ENCODE results near the gene MICAL2. TPM values are rescaled to one million over a fixed set of nuclear protein-coding genes. Genes with fewer than 3 reads are reported as not detected.

The MICAL2 gene
- total and polyA plus RNA-seq, 2 of the 8 experiments (the other 6 are each of a cell fraction or from before 2014, with no cell fraction given), result 1.3 to 4.1 TPM

DNA sequence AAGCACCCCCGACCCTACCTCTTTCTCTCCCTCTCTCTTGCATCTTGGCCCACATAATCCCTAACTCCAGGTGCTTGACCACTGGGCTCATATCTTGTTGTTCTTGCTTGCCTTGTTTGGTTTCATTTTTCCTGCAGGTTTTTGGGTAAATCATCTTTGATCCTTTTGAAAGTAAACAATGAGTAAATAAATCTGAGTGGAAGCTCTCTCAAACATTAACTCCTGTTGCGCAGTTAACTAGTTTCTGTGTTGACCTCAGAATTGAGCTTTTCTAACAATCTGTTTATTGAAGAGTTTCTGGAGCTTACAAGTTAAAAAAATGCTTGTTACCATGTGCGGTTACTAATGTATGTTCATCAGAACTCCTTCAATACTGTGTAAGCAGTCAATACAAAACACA lies 38.8 kb upstream of the MICAL2 start:
- FAIRE-seq (no peak), DNase-seq (ENCODE audit: low read depth in 1 of 2, low spot score in 2 of 2) (no peak)
- Histone ChIP-seq H2BK20ac (ENCODE audit: low read length) (no peak overlapping the region), H3K18ac (ENCODE audit: extremely low read depth, low read length) (no peak overlapping the region), H3K36me3 (ENCODE audit: control insufficient read depth in 2 of 4, insufficient read depth in 4 of 4, low read length in 3 of 4) (no peaks in the 10 kb centered on the region), H3K9ac (replicated peaks in 1 of 4; ENCODE audit: extremely low read depth in 1 of 4, low read depth in 3 of 4, low read length in 3 of 4) (no peak overlapping the region), H3K27me3 (replicated peaks in 1 of 4; ENCODE audit: control insufficient read depth in 3 of 4, extremely low read depth in 1 of 4, insufficient read depth in 3 of 4, low read length in 3 of 4) (no peaks in the 10 kb centered on the region), H2AFZ (ENCODE audit: low read length) (no peak overlapping the region), H2BK120ac (replicated peaks; ENCODE audit: low read depth, low read length) (no peak overlapping the region), H3K23ac (ENCODE audit: insufficient read length) (no peak overlapping the region), H4K8ac (ENCODE audit: extremely low read depth, insufficient read depth, low read length) (no peak overlapping the region), H2BK15ac (ENCODE audit: low read length) (no peak overlapping the region), H4K20me1 (replicated peaks in 1 of 2; ENCODE audit: control insufficient read depth in 1 of 2, insufficient read depth in 2 of 2, low read length in 2 of 2) (no peaks in the 10 kb centered on the region), H3K4ac (replicated peaks; ENCODE audit: insufficient read length, low read depth, low read length) (no peak overlapping the region), H3K4me3 (ENCODE audit: extremely low read depth in 1 of 4, insufficient read depth in 2 of 4, low read depth in 3 of 4, low read length in 4 of 4) (no peak overlapping the region), H2BK12ac (ENCODE audit: low read depth, low read length) (no peak overlapping the region), H4K91ac (replicated peaks; ENCODE audit: insufficient read length, low read length) (no peak overlapping the region), H3K27ac (ENCODE audit: low read depth, low read length) (no peak overlapping the region), H3K23me2 (ENCODE audit: low read depth, low read length) (no peaks in the 10 kb centered on the region), H3K79me2 (ENCODE audit: control insufficient read depth in 1 of 2, insufficient read depth in 2 of 2, low read length in 2 of 2) (no peaks in the 10 kb centered on the region), H3K14ac (ENCODE audit: insufficient read length) (no peak overlapping the region), H3K4me1 (replicated peaks in 1 of 4; ENCODE audit: control insufficient read depth in 3 of 4, insufficient read depth in 4 of 4, low read length in 3 of 4) (peaks cover 2 to 9% (median 5%) of the 10 kb centered on the region in 4 experiments; a peak in 3 of 7 replicates), H3K56ac (replicated peaks; ENCODE audit: insufficient read length, low read depth, low read length) (no peak overlapping the region), H2BK5ac (ENCODE audit: low read depth, low read length) (no peak overlapping the region), H2AK5ac (ENCODE audit: low read depth, low read length) (no peak overlapping the region), H3K79me1 (ENCODE audit: low read depth, low read length) (no peaks in the 10 kb centered on the region), H4K5ac (ENCODE audit: insufficient read length, low read depth, low read length) (no peak overlapping the region), H3K4me2 (ENCODE audit: insufficient read depth in 1 of 2, low read depth in 2 of 2, low read length in 2 of 2) (no peak overlapping the region), H3K9me3 (ENCODE audit: insufficient read depth in 2 of 2, low read depth in 1 of 2, low read length in 1 of 2) (no peaks in the 10 kb centered on the region)
- POLR2A ChIA-PET (ENCODE audit: partially characterized antibody), result interaction anchor here (0.6 kb wide), 1 partner anchor 180 kb away, joined by 3 read pairs; no protein-coding TSS in a partner anchor
- WGBS, 2 experiments (ENCODE audit: extremely low coverage in 1 of 2, insufficient coverage in 1 of 2, insufficient read length in 1 of 2, insufficient replicate concordance in 2 of 2, low coverage in 1 of 2, low lambda C conversion rate in 2 of 2, missing lambda C conversion rate in 1 of 2), result 81% methylated on average over 3 of the region's 3 CpGs; no CpG with 5 or more reads in 1 of the 2 experiments
- CTCF ChIA-PET (ENCODE audit: partially characterized antibody), result interaction anchor here (0.7 to 7.3 kb wide), 3 partner anchors 16 to 215 kb away, joined by 3 to 28 read pairs (median 3); no protein-coding TSS in a partner anchor
- TF ChIP-seq BACH1 (IDR thresholded peaks at IDR 0.05; ENCODE audit: low read length), result no peak
- no peak for TF ChIP-seq EP300 (IDR thresholded peaks at IDR 0.05; ENCODE audit: borderline replicate concordance in 1 of 2, low read depth in 2 of 2, low read length in 2 of 2)
- TF ChIP-seq CTBP2 (IDR thresholded peaks at IDR 0.05; ENCODE audit: borderline replicate concordance, insufficient read depth, insufficient read length, low read length), result no peak
- TF ChIP-seq PHF8 (conservative IDR thresholded peaks at IDR 0.05; ENCODE audit: low read depth, low read length), result no peak
- no peak for TF ChIP-seq KDM5A (IDR thresholded peaks at IDR 0.05; ENCODE audit: low read length)
- no peak for TF ChIP-seq TCF12 (IDR thresholded peaks at IDR 0.05; ENCODE audit: low read depth, low read length)
- TF ChIP-seq, protein P1, sequence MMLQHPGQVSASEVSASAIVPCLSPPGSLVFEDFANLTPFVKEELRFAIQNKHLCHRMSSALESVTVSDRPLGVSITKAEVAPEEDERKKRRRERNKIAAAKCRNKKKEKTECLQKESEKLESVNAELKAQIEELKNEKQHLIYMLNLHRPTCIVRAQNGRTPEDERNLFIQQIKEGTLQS (IDR thresholded peaks at IDR 0.05; ENCODE audit: insufficient read depth, low read depth, low read length), result no peak
- no peak for TF ChIP-seq USF2 (IDR thresholded peaks at IDR 0.05; ENCODE audit: low read length)
- TF ChIP-seq RAD21 (IDR thresholded peaks at IDR 0.05 in 1 of 2, conservative IDR thresholded peaks at IDR 0.05 in 1 of 2; ENCODE audit: low read depth in 2 of 2, low read length in 2 of 2), result no peak
- no peak for TF ChIP-seq NANOG (IDR thresholded peaks at IDR 0.05; ENCODE audit: insufficient read depth, low read depth, low read length, poor library complexity, severe bottlenecking)

Data from H1 (cell line).